Smooth muscle cell (in vitro differentiated cells): ENCODE results near the gene CCDC40. TPM values are rescaled to one million over a fixed set of nuclear protein-coding genes. Genes with fewer than 3 reads are reported as not detected.

Source experiments
- DNase-seq: peaks from one replicate; lab custom pipeline; 2025; ENCODE audit not compliant: unreplicated experiment; lab: John Stamatoyannopoulos, UW
- H2AFZ ChIP-seq: fragments of 200-600 bp; sonication (generic); 2 replicates; pipeline ENCODE4 v1.6.0; 2016; ENCODE audit warnings: antibody characterized with exemption, low read depth, mild to moderate bottlenecking
- H3F3A ChIP-seq: fragments of 200-600 bp; sonication (generic); 2 replicates; pipeline ENCODE4 v1.6.0; 2017; ENCODE audit warnings: antibody characterized with exemption, low read depth
- H3K27ac ChIP-seq: fragments of 200-600 bp; sonication (generic); 2 replicates; pipeline ENCODE4 v1.5.1; 2016; ENCODE audit warnings: low read depth, mild to moderate bottlenecking
- H3K27me3 ChIP-seq: fragments of 200-600 bp; sonication (generic); 2 replicates; pipeline ENCODE4 v1.6.1; 2016; ENCODE audit warnings: low read depth, mild to moderate bottlenecking
- H3K36me3 ChIP-seq: fragments of 200-600 bp; sonication (generic); 2 replicates; pipeline ENCODE4 v1.5.1; 2016; ENCODE audit warnings: low read depth
- H3K4me1 ChIP-seq: fragments of 200-600 bp; sonication (generic); 2 replicates; pipeline ENCODE4 v1.5.1; 2016; ENCODE audit warnings: low read depth
- H3K4me2 ChIP-seq: fragments of 200-600 bp; sonication (generic); 2 replicates; pipeline ENCODE4 v1.6.0; 2016; ENCODE audit warnings: mild to moderate bottlenecking
- H3K4me3 ChIP-seq: fragments of 200-600 bp; sonication (generic); 2 replicates; pipeline ENCODE4 v1.5.1; 2016; ENCODE audit warnings: mild to moderate bottlenecking
- H3K79me2 ChIP-seq: fragments of 200-600 bp; sonication (generic); 2 replicates; pipeline ENCODE4 v1.6.0; 2016; ENCODE audit warnings: low read depth, mild to moderate bottlenecking
- H3K9ac ChIP-seq: fragments of 200-600 bp; sonication (generic); 2 replicates; pipeline ENCODE4 v1.6.0; 2016; ENCODE audit warnings: low read depth
- H3K9me3 ChIP-seq: fragments of 200-600 bp; sonication (generic); replicated peaks from 2 replicates; pipeline ENCODE4 v1.5.1; 2016; ENCODE audit warnings: low read depth
- H4K20me1 ChIP-seq: fragments of 200-600 bp; sonication (generic); 2 replicates; pipeline ENCODE4 v1.6.0; 2016; ENCODE audit warnings: low read depth
- CTCF ChIP-seq: fragments of 200-600 bp; sonication (generic); IDR thresholded peaks from 2 replicates; pipeline ENCODE4 v1.5.1; 2017; ENCODE audit warnings: borderline replicate concordance, mild to moderate bottlenecking, antibody characterized with exemption; ENCODE audit not compliant: insufficient read depth, poor library complexity, severe bottlenecking
- WGBS: methylation state at CpG from one replicate; pipeline ENCODE4 v1.1.7; 2016; ENCODE audit warnings: low lambda C conversion rate; 5-methylcytosine and 5-hydroxymethylcytosine counted together
- polyA plus RNA-seq: library from polyadenylated mRNA; unstranded; fragments of >200 nt; fragmentation: Nextera tagmentation; extraction: Ambion mirVana; gene quantifications from 2 replicates; pipeline ENCODE4 v1.2.1, GENCODE V29; 2016
- total RNA-seq: library from RNA; depleted of rRNA; stranded (reverse); fragments of >200 nt; gene quantifications from 2 replicates; pipeline ENCODE4 v1.2.3, GENCODE V29; 2014

CCDC40 gene
- total and polyA plus RNA-seq, 2 experiments from 2014 or later, result 0.81 to 5.9 TPM

GRCh38 chr17:80055597-80055996 is 19.2 kb downstream of the CCDC40 start:
- H2AFZ ChIP-seq, result no peak overlapping the region
- no peak for DNase-seq
- no peak overlapping the region for H3K4me2 ChIP-seq
- no peaks in the 10 kb centered on the region for H3K79me2 ChIP-seq
- peaks cover 26% of the 10 kb centered on the region for H3F3A ChIP-seq
- no peaks in the 10 kb centered on the region for H3K27me3 ChIP-seq
- H3K36me3 ChIP-seq, result no peaks in the 10 kb centered on the region
- 50% methylated on average over 9 of the region's 9 CpGs for WGBS
- H3K4me3 ChIP-seq, result no peak overlapping the region
- no peaks in the 10 kb centered on the region for H4K20me1 ChIP-seq
- no peak overlapping the region for H3K27ac ChIP-seq
- no peaks in the 10 kb centered on the region for H3K4me1 ChIP-seq
- H3K9ac ChIP-seq, result no peak overlapping the region
- TF ChIP-seq CTCF, result no peak
- H3K9me3 ChIP-seq, result no peaks in the 10 kb centered on the region

- no peak for DNase-seq
- Histone ChIP-seq H3K4me2 (no peak overlapping the region), H3K4me1 (no peaks in the 10 kb centered on the region), H3K27ac (no peak overlapping the region), H2AFZ (no peak overlapping the region), H3K36me3 (no peaks in the 10 kb centered on the region), H3K9ac (no peak overlapping the region), H4K20me1 (no peaks in the 10 kb centered on the region), H3K4me3 (no peak overlapping the region), H3K79me2 (no peaks in the 10 kb centered on the region), H3F3A (peaks cover 12% of the 10 kb centered on the region), H3K9me3 (no peaks in the 10 kb centered on the region), H3K27me3 (no peaks in the 10 kb centered on the region)
- TF ChIP-seq CTCF, result no peak
- 96% methylated on average over 28 of the region's 28 CpGs for WGBS
Measured at GRCh38 chr17:80058311-80058955, 22.0 kb downstream of the CCDC40 start.

GRCh38 chr17:80060644-80061043 is 24.2 kb downstream of the CCDC40 start:
- Histone ChIP-seq H3K9ac (no peak overlapping the region), H3K4me3 (no peak overlapping the region), H3K4me1 (peaks cover 6% of the 10 kb centered on the region), H2AFZ (no peak overlapping the region), H3K27ac (no peak overlapping the region), H4K20me1 (no peaks in the 10 kb centered on the region), H3K9me3 (no peaks in the 10 kb centered on the region), H3K4me2 (no peak overlapping the region), H3K27me3 (no peaks in the 10 kb centered on the region), H3K79me2 (no peaks in the 10 kb centered on the region), H3K36me3 (no peaks in the 10 kb centered on the region), H3F3A (no peaks in the 10 kb centered on the region)
- TF ChIP-seq CTCF, result no peak
- DNase-seq, result no peak
- 94% methylated on average over 4 of the region's 4 CpGs for WGBS

GRCh38 chr17:80061421-80061820 is 25.0 kb downstream of the CCDC40 start:
- Histone ChIP-seq H3K4me1 (peaks cover 7% of the 10 kb centered on the region), H3K4me2 (no peak overlapping the region), H3K79me2 (no peaks in the 10 kb centered on the region), H4K20me1 (no peaks in the 10 kb centered on the region), H3K27ac (no peak overlapping the region), H3K36me3 (no peaks in the 10 kb centered on the region), H3K9ac (no peak overlapping the region), H3K9me3 (no peaks in the 10 kb centered on the region), H3K27me3 (no peaks in the 10 kb centered on the region), H2AFZ (no peak overlapping the region), H3F3A (no peaks in the 10 kb centered on the region), H3K4me3 (no peak overlapping the region)
- 96% methylated on average over 12 of the region's 12 CpGs for WGBS
- no peak for DNase-seq
- no peak for TF ChIP-seq CTCF
